Fibroblast of skin of right quadriceps (primary cell): ENCODE measurements around the gene USP47.

ENCODE experiments used
- DNase-seq: peaks from one replicate; pipeline ENCODE4 v3.0.0-alpha.2; 2013

The USP47 gene

DNA sequence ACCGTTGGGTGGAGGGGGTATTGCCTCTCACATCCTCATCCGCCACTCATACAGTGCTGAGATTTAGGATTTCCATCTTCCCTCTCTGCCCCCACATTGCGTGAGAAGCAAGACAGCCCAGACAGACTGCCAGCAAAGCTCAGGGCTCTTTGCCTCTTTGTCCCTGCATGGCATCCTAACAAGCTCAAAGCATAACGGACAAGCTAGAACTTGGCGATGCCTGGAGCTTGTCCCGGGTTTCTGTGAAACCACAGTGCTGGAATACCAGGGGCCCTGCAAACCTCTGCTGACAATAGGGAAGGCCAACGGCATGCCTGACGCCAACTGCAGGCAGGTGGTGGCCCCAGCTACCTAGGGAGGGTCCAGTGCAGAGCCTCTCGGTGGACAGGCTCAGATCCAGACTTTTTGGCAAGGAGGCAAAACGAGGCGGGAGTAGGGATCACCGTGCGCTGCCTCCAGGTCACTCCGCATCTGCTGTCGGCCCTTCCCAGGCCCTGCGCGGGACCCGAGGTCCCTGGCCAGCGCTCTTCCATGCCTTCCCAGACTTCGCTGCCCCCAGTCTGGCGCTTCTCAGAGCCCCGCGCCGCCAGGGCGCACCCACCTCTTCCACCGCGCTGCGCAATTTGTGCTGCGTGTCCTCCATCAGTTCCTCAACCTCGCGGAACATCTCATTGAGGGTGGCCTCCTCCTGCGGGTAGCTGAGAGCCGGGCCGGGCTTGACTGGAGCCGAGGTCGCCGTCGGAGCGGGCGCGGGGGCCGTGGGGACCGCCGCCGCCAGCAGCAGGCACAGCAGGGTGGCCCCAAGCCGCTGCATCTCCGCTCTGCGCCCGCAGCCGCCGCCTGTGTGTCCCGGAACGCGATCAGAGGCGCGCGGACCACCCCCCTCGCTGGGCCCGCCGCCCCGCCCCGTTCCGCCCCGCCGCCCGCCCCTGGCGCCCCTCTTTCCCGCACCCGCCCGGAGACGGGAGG, 166.3 kb downstream of the USP47 start, which contains the start of gene DKK3:
TSS of gene DKK3 (minus strand) at position 858 of the 969 bp plus-strand sequence. CDS start at position 814, 44 bp downstream.
- no peak for DNase-seq
